ENCODE results near the gene ECHDC3.

DNA sequence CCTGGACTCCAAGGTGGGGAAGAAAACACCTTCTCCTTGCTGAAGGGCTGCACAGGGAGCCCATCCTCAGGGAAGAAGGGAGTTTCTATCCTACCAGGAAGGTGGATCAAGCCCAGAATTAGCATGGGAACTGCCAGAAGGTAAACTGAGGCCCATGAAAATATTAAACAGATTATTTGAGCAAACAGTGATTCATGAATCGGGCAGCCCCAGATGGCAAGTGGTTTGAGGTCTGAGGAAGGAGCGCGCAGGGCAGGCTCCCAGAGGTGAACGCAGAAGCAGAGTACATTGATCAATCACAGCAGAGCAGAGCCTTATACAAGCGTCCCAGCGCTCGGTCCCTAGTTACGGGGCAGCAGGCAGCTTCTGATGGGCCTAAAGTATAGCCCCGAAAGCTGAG, 45.2 kb downstream of the ECHDC3 start:
- TF ChIP-seq POLR2A (IDR thresholded peaks at IDR 0.05) = no peak
- TF ChIP-seq, protein P1, sequence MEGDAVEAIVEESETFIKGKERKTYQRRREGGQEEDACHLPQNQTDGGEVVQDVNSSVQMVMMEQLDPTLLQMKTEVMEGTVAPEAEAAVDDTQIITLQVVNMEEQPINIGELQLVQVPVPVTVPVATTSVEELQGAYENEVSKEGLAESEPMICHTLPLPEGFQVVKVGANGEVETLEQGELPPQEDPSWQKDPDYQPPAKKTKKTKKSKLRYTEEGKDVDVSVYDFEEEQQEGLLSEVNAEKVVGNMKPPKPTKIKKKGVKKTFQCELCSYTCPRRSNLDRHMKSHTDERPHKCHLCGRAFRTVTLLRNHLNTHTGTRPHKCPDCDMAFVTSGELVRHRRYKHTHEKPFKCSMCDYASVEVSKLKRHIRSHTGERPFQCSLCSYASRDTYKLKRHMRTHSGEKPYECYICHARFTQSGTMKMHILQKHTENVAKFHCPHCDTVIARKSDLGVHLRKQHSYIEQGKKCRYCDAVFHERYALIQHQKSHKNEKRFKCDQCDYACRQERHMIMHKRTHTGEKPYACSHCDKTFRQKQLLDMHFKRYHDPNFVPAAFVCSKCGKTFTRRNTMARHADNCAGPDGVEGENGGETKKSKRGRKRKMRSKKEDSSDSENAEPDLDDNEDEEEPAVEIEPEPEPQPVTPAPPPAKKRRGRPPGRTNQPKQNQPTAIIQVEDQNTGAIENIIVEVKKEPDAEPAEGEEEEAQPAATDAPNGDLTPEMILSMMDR (IDR thresholded peaks at IDR 0.05) = no peak

All from breast epithelium (tissue), 3 donors.